ENCODE results near the gene ORC5.

GRCh38 chr7:104198673-104199278 lies 9.0 kb downstream of the ORC5 start:
- TF ChIP-seq POLR2A (IDR thresholded peaks at IDR 0.05) = no peak
- TF ChIP-seq POLR2AphosphoS5 (IDR thresholded peaks at IDR 0.05) = no peak
